Measurements from ENCODE around the gene HOXC4.
"Not testable (repeated sequence)": the region's sequence is repeated elsewhere in the genome, so short reads cannot be mapped to it uniquely, and the experiment has no call there.

The HOXC4 gene

DNA sequence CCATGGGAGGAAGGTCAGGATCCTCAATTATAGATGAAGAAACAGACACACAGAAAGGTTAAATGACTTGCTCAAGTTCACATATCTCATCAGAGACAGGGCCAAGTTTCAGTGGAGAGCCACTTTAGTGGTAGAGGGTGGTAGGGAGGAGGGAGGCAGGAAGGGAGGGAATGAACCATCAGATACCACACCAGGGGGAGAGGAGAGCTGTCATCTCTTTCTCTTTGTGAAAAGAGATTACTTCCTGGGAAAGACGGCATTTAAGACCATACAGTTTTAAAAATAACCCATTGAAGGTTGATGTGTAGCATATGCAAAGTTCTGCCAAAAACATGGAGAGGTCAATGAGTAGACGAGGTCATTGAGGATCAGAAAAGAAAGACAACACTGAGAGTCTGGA is 39.3 kb downstream of the HOXC4 start:
- DNase-seq (ENCODE audit: low spot score), result not testable (repeated sequence)

DNA sequence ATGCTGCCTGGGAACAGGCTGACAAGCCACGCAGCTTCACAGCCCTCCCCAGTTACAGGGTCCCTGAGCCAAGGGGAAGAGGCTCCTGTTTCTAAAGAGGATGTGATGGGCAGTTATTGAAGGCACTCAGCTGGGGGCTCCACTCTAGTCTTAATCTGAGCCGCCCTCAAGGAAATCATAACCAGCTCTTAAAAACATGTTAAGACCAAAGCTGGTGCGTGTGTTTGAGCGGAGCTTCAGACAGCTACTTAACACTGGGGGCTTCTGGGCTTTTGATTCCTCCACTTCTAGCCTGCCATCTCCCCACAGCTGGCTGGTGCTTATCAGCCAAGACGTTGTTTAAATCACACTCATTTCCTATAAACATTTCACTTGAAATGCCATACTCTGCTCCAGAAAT is 42.3 kb downstream of the HOXC4 start:
- not testable (repeated sequence) for DNase-seq (ENCODE audit: low spot score)

DNA sequence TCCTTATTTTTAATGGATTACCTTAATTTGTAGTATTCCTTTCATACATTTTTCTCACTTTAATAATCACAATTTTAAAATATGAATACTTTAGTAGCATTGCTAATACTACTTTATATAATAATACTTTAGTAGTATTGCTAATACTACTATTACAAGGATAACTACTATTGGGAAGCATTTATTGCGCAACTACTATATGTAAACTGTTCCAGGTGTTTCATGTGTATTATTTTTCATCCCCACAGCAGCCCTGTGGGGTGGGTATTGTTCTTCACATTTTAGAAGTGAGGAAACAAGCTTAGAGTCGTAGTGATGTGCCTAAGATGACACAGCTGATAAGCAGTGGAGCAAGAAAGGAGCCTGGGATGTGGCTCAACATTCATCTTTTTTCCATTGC is 45.0 kb downstream of the HOXC4 start:
- DNase-seq (ENCODE audit: low spot score), result not testable (repeated sequence)

DNA sequence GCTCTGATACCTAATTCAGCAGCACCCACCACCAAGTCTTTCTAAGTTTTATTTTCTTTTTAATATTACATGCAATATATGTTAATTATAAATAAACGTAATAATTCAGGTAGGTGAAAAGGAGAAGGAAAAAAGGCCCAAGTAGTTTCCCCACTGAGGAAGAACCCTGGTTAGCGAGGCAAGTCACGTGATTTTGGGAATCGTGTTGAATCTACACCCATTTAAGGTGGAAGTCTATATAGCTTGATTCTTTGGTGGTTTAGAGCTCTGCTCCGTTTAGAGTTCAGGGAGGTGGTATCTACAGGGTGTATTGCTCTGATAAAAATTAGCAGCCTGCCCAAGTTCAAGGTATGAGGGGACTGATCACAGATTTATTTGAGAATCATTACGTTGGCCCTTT is 47.0 kb downstream of the HOXC4 start:
- DNase-seq (ENCODE audit: low spot score), result not testable (repeated sequence)

DNA sequence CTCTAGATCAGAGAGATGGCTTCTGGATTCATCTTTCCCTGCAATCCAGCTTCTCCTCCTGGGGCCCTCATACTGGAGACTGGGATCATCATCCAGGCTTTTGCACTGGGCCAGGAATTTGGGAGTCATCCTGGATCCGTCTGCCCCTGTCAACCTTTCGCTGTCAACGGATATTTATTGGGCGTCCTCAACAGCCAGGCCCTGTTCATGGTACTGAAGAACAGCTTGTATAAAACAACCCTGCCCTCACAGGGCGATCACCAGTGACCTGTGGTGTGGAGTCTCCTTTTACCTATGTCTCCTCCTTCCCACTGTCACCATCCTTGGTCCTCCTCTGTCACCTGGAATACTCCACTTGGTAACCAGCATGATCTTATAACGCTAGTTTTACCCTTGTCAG is 48.6 kb downstream of the HOXC4 start:
- not testable (repeated sequence) for DNase-seq (ENCODE audit: low spot score)

DNA sequence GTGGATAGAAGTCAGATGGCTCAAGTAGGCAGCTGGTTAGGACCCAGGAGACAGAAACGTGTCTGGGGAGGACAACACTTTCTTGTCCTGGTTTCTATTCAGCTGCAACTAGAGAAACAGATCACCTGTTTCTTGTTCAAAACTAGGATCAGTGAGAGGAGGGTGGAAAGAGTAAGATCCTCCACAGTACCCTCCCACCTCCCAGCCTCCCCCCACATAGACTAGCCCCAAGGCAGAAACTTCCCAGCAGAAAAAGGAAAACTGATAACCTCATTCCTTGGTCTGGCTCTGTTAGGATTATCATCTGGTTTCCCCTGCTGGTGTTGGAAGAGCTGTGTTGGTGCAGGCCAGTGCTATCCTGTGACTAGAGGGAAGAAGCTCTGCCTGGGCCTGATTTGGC is 50.2 kb downstream of the HOXC4 start:
- not testable (repeated sequence) for DNase-seq (ENCODE audit: low spot score)

Data from hematopoietic multipotent progenitor cell treated with erythropoietin and hydrocortisone succinate and interleukin-3 and kit ligand, for 15 days (in vitro differentiated cells).